Loucy (cell line): ENCODE data around the gene SLC7A8.

Experiments used
- H2AFZ ChIP-seq: fragments of 200-600 bp; sonication (generic); 2 replicates; pipeline ENCODE4 v1.6.0; 2016; ENCODE audit warnings: antibody characterized with exemption, mild to moderate bottlenecking, low read length, moderate library complexity
- H3F3A ChIP-seq: fragments of 200-600 bp; 2 replicates; pipeline ENCODE4 v1.6.0; 2016; ENCODE audit warnings: antibody characterized with exemption, low read depth, mild to moderate bottlenecking
- H3K27me3 ChIP-seq: fragments of 200-600 bp; sonication (generic); 2 replicates; pipeline ENCODE4 v1.6.1; 2014; ENCODE audit warnings: low read length, mild to moderate bottlenecking; ENCODE audit not compliant: insufficient read depth, poor library complexity, severe bottlenecking
- H3K36me3 ChIP-seq: fragments of 200-600 bp; sonication (generic); 2 replicates; pipeline ENCODE4 v1.6.1; 2016; ENCODE audit warnings: low read length; ENCODE audit not compliant: insufficient read depth
- H3K4me1 ChIP-seq: fragments of 200-600 bp; sonication (generic); 2 replicates; pipeline ENCODE4 v1.5.1; 2014; ENCODE audit warnings: low read length, mild to moderate bottlenecking; ENCODE audit not compliant: insufficient read depth, poor library complexity, severe bottlenecking
- H3K4me2 ChIP-seq: fragments of 200-600 bp; sonication (generic); 2 replicates; pipeline ENCODE4 v1.6.0; 2014; ENCODE audit warnings: antibody characterized with exemption, low read length, low read depth, mild to moderate bottlenecking; ENCODE audit not compliant: poor library complexity, severe bottlenecking
- H3K4me3 ChIP-seq: fragments of 200-600 bp; sonication (generic); 2 replicates; pipeline ENCODE4 v1.5.1; 2014; ENCODE audit warnings: low read length, mild to moderate bottlenecking, mixed read lengths; ENCODE audit not compliant: poor library complexity, severe bottlenecking
- H3K79me2 ChIP-seq: fragments of 200-600 bp; sonication (generic); 2 replicates; pipeline ENCODE4 v1.6.1; 2014; ENCODE audit warnings: low read length; ENCODE audit not compliant: insufficient read depth
- H3K9ac ChIP-seq: fragments of 200-600 bp; sonication (generic); 2 replicates; pipeline ENCODE4 v1.6.0; 2014; ENCODE audit warnings: mild to moderate bottlenecking, low read depth, low read length, moderate library complexity; ENCODE audit not compliant: poor library complexity, severe bottlenecking
- H3K9me2 ChIP-seq: fragments of 200-600 bp; sonication (generic); replicated peaks from 2 replicates; pipeline ENCODE4 v1.6.1; 2016; ENCODE audit warnings: low read depth, low read length, mixed read lengths
- H3K9me3 ChIP-seq: fragments of 200-600 bp; sonication (generic); 2 replicates; pipeline ENCODE4 v1.6.1; 2014; ENCODE audit warnings: mild to moderate bottlenecking, antibody characterized with exemption, low read length, low read depth; ENCODE audit not compliant: insufficient read depth
- H4K20me1 ChIP-seq: fragments of 200-600 bp; sonication (generic); 2 replicates; pipeline ENCODE4 v1.6.0; 2014; ENCODE audit warnings: antibody characterized with exemption, low read length, mild to moderate bottlenecking; ENCODE audit not compliant: insufficient read depth, poor library complexity, severe bottlenecking
- EZH2phosphoT487 ChIP-seq: fragments of 200-600 bp; IDR thresholded peaks from 2 replicates; pipeline ENCODE4 v1.6.1; 2018; ENCODE audit warnings: antibody characterized with exemption, mild to moderate bottlenecking, moderate library complexity, borderline replicate concordance
- TF ChIP-seq, protein P1 (sequence below): fragments of 200-600 bp; sonication (generic); conservative IDR thresholded peaks from 2 replicates; pipeline ENCODE4 v1.5.1; 2014; ENCODE audit warnings: mild to moderate bottlenecking, antibody characterized with exemption, low read length

The SLC7A8 gene

DNA sequence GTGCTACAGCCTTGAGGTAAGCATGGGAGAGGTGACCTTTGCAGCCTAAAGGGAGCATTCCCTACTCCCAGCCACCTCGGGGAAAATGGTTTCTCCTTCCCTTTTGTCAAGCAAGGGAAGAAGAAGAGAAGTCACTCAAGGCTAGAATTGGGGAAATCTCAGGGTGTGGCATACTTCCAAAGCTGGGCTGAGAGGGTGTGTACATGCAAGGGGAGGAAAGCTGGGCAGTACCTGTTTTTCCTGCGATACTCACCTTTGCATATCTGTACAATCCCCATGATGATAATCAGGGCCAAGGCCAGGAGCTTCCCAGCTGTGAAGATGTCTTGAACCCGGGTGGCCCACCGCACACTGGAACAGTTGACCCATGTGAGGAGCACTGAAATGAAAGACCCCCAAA, 40.6 kb downstream of the SLC7A8 start:
- H3K36me3 ChIP-seq: no peaks in the 10 kb centered on the region
- H3K9ac ChIP-seq: no peak overlapping the region

GRCh38 chr14:23141706-23142444, 41.6 kb downstream of the SLC7A8 start:
- H3K4me1 ChIP-seq: no peaks in the 10 kb centered on the region

More for the DNA sequence above, 40.6 kb downstream of the SLC7A8 start:
- Histone ChIP-seq H3K4me3 (no peak overlapping the region), H3K4me2 (no peak overlapping the region), H3K27me3 (no peaks in the 10 kb centered on the region), H3K9me2 (no peaks in the 10 kb centered on the region), H3K4me1 (no peaks in the 10 kb centered on the region), H3K9me3 (no peaks in the 10 kb centered on the region), H3K79me2 (no peaks in the 10 kb centered on the region), H4K20me1 (no peaks in the 10 kb centered on the region), H2AFZ (no peak overlapping the region), H3F3A (no peaks in the 10 kb centered on the region)
- no peak for TF ChIP-seq EZH2phosphoT487
- TF ChIP-seq, protein P1, sequence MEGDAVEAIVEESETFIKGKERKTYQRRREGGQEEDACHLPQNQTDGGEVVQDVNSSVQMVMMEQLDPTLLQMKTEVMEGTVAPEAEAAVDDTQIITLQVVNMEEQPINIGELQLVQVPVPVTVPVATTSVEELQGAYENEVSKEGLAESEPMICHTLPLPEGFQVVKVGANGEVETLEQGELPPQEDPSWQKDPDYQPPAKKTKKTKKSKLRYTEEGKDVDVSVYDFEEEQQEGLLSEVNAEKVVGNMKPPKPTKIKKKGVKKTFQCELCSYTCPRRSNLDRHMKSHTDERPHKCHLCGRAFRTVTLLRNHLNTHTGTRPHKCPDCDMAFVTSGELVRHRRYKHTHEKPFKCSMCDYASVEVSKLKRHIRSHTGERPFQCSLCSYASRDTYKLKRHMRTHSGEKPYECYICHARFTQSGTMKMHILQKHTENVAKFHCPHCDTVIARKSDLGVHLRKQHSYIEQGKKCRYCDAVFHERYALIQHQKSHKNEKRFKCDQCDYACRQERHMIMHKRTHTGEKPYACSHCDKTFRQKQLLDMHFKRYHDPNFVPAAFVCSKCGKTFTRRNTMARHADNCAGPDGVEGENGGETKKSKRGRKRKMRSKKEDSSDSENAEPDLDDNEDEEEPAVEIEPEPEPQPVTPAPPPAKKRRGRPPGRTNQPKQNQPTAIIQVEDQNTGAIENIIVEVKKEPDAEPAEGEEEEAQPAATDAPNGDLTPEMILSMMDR: no peak

DNA sequence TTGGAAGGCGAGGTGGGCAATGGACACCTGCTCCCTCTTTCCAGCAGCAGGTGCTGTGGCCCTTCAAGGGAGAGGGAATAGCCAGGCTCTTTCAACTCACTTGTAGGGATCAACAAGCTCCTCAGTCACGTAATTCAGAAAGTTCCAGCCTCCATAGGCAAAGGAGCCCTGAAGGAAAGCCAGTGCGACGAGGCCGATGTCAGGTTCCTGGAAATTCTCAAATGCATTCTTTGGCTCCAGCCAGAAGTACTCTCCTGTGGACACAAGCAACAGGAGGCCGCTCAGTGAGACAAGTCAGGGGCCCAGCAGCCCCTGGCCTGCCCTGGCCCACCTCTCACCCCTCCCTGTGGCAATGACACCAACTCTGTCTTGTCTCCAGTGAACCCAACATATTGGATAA, 43.1 kb downstream of the SLC7A8 start:
- Histone ChIP-seq H3K9me3 (no peaks in the 10 kb centered on the region), H3K4me3 (no peak overlapping the region)
- no peak for TF ChIP-seq EZH2phosphoT487
- TF ChIP-seq, protein P1: no peak

More at GRCh38 chr14:23141706-23142444, 41.6 kb downstream of the SLC7A8 start:
- no peaks in the 10 kb centered on the region for H4K20me1 ChIP-seq
- no peak overlapping the region for H3K4me3 ChIP-seq
- H3F3A ChIP-seq: no peaks in the 10 kb centered on the region
- H3K4me2 ChIP-seq: no peak overlapping the region
- no peak overlapping the region for H2AFZ ChIP-seq
- H3K9ac ChIP-seq: no peak overlapping the region
- H3K9me2 ChIP-seq: no peaks in the 10 kb centered on the region
- TF ChIP-seq EZH2phosphoT487: no peak
- TF ChIP-seq, protein P1: no peak
- H3K9me3 ChIP-seq: no peaks in the 10 kb centered on the region
- no peaks in the 10 kb centered on the region for H3K79me2 ChIP-seq
- H3K27me3 ChIP-seq: no peaks in the 10 kb centered on the region
- H3K36me3 ChIP-seq: no peaks in the 10 kb centered on the region

More for the DNA sequence above, 43.1 kb downstream of the SLC7A8 start:
- no peaks in the 10 kb centered on the region for H3K9me2 ChIP-seq
- no peaks in the 10 kb centered on the region for H3F3A ChIP-seq
- no peak overlapping the region for H3K9ac ChIP-seq
- no peak overlapping the region for H3K4me2 ChIP-seq
- H3K36me3 ChIP-seq: no peaks in the 10 kb centered on the region
- no peak overlapping the region for H2AFZ ChIP-seq
- no peaks in the 10 kb centered on the region for H4K20me1 ChIP-seq
- no peaks in the 10 kb centered on the region for H3K27me3 ChIP-seq
- no peaks in the 10 kb centered on the region for H3K79me2 ChIP-seq
- no peaks in the 10 kb centered on the region for H3K4me1 ChIP-seq
